Measurements from ENCODE around the gene EBF4.

The EBF4 gene

DNA sequence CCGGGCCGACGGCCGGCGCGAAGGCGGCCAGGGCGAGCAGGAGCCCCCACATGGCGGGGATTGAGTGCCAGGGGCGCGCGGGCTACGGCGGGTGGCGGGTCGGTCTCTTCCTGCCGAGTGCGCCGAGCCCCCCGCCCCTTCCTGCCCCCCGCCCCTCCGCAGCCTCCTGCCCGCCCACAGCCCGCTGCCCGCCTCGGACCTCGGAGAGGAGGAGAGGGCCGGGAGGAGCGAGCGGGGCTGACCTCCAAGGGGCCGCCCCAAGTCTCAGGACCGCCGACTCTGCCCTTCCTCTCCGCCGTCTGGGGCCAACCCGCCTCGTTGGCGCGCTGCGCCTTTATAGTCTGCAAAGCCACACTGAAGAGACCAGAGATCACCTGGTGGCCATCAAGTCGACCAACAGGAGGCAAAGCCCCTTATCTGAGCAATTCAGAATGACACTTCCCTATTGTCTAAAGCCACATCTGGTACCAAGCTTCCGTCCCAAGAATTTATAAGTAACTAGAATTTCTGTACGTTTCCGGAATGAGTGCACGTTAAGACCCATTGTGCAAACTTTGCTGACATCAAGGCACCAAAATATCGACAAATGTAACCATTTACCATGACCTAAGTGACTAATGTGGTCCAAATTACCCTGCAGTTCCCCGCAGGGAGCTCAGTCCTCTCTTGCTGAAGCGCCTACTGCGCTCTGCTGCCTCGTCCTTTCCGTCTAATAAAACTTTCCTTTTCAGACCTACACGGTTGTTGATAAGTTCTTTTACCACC, 108.1 kb downstream of the EBF4 start, which contains the start of gene CPXM1:
Gene CPXM1, minus strand, starts transcription at position 107 of the 765 bp plus-strand sequence. Its CDS starts 55 bp downstream, at position 52.
- H3K4me3 ChIP-seq (replicated peaks; ENCODE audit: low read depth, low read length) = peak within 1 kb of the TSS; percentile 42
- TF ChIP-seq, protein P1, sequence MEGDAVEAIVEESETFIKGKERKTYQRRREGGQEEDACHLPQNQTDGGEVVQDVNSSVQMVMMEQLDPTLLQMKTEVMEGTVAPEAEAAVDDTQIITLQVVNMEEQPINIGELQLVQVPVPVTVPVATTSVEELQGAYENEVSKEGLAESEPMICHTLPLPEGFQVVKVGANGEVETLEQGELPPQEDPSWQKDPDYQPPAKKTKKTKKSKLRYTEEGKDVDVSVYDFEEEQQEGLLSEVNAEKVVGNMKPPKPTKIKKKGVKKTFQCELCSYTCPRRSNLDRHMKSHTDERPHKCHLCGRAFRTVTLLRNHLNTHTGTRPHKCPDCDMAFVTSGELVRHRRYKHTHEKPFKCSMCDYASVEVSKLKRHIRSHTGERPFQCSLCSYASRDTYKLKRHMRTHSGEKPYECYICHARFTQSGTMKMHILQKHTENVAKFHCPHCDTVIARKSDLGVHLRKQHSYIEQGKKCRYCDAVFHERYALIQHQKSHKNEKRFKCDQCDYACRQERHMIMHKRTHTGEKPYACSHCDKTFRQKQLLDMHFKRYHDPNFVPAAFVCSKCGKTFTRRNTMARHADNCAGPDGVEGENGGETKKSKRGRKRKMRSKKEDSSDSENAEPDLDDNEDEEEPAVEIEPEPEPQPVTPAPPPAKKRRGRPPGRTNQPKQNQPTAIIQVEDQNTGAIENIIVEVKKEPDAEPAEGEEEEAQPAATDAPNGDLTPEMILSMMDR (IDR thresholded peaks at IDR 0.05; ENCODE audit: low read length, missing control alignments) = no peak
- no peak for DNase-seq (ENCODE audit: low read depth)

DNA sequence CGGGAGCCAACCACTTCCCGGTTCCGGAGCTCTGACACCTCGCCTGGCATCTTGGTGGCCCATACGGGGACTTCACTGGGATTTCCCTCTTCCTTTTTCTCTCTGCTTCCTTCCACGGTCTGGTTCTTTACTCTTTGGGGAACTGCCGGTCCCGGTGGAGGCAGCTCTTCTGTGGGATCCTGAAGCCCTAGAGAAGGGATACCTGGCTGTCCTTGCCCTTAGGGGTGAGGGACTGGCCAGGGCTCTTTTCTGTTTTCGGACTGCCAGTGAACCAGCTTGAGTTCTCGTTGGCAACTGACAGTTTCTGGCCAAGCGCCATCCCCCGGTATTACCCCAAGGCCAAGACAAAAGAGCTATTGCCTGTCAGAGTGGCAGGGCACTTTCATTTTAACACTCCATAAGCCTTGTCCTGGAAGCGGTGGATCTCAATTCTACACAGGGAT, 108.7 kb downstream of the EBF4 start:
- TF ChIP-seq, protein P1 (IDR thresholded peaks at IDR 0.05; ENCODE audit: low read length, missing control alignments) = no peak
- H3K4me3 ChIP-seq (replicated peaks; ENCODE audit: low read depth, low read length) = no peak overlapping the region
- no peak for DNase-seq (ENCODE audit: low read depth)

DNA sequence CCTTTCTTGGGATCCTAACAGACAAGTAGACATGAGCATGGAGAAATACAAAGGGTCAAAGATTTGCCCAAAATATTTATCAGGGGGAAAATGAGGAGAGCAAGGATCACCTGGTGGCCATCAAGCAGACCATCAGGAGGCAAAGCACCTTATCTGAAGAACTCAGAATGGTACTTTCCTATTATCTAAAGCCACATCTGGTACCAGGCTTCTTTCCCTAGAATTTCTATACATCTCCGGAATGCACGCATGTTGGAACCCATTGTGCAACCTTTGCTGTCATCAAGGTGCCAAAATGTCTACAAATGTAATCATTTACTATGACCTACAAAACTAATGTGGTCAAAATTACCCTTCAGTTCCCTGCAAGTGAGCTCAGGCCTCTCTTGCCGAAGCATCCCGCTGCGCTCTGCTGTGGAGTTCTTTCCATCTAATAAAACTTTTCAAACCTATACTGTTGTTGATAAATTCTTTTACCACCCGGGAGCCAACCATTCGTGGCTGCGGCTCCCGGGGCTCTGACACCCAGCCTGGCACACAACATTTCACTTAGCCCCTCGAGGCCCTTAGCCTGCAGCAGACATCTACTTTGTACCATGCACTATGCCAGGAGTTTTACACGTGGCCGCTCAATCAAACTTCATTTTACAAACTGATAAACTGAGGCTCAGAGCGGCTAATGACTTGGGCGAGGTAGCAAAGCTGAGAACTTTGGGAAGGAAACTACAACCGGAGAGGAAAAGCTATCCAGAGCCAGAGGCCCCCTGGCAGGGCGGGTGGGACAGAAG, 111.7 kb downstream of the EBF4 start:
- DNase-seq (ENCODE audit: low read depth) = no peak
- TF ChIP-seq, protein P1 (IDR thresholded peaks at IDR 0.05; ENCODE audit: low read length, missing control alignments) = no peak
- H3K4me3 ChIP-seq (replicated peaks; ENCODE audit: low read depth, low read length) = no peak overlapping the region

DNA sequence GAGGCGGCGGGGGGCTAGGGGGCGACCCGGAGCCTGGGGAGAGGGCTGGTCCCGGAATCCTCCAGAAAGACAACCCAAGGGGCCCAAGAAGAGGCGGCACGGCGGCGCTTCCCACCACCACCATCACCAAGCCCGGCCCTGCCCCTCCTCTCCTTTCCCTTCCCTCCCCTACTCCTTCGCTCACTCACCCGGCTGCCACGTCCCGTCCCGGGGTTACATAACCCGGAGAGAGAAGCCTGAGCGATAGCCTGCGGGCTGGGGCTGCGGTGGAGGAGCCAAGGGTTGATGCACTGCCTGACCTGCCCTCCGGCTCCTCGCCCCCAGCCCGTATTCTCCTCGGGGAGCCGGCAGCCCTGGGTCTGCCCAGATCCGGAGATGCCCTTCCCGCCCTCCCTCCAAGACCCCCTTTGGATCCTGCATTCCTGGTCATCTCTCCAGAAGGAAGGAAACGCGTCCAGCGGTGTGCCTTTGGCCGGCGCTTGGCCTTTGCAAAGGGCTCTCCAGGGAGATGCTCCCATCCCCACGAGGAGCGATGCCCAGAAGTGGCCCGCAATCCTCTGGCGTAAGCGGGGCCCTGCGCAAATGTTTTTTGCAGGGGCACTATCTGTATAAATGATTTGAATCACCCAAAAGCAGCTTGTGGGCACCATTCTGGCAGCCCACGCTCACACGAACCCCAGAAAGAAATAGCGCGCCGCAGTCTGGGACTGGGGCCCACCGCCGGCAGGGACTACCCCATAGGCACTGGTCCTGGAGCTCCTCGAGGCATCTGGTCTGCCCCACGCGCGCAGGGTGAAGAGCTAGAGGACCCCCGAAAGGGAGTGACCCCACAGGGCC, 112.5 kb downstream of the EBF4 start:
- no peak overlapping the region for H3K4me3 ChIP-seq (replicated peaks; ENCODE audit: low read depth, low read length)
- TF ChIP-seq, protein P1 (IDR thresholded peaks at IDR 0.05; ENCODE audit: low read length, missing control alignments) = no peak
- peak; percentile 15 for DNase-seq (ENCODE audit: low read depth)

DNA sequence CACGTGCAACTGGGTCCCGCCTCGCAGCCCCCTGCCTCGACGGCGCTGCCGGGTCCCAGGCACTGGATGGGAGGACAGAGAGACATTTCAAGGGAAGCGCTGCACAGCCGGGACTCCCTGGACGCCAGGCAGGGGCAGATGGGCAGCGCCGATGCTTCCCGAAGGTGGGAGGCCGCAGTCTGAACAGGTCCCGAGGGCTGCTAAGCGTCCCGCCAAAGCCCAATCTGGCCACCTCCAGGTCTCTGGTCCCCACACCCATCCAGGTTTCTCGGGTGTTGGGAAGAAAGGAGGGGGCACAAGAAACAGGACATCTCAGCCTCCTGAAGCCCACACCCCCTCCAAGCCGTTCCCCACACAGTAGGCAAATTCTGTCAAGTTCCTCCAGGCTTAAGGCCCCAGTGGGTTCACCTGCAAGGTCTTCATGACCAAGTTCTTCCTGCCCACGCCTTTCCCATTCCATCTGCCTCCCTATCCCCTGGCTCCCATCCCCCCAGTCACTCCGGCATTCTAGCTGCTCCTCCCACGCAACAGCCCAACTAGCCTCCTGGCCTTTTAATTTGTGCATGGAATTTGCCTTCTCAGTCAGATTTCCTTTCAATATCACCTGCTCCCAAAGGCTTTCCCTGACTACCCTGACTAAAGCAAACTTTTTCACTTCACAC, 113.2 kb downstream of the EBF4 start:
- DNase-seq (ENCODE audit: low read depth) = peak; percentile 11
- H3K4me3 ChIP-seq (replicated peaks; ENCODE audit: low read depth, low read length) = no peak overlapping the region
- TF ChIP-seq, protein P1 (IDR thresholded peaks at IDR 0.05; ENCODE audit: low read length, missing control alignments) = no peak

DNA sequence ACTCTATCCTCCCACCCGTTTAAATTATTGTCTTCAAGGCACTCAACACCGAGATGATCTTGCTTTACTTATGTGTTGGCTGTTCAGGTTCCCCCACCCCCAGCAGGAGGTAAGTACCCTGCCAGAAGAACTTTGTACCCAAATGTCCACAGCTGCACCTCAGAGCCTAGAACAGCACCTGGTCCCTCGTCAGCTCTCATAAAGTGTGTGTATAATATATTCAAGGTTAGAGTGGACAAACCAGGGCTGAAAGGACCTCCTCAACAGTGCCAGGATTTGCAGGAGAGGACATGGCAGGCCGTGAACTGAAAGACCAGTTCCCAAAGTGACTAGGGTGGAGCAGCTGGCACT, 113.7 kb downstream of the EBF4 start:
- no peak for DNase-seq (ENCODE audit: low read depth)
- no peak overlapping the region for H3K4me3 ChIP-seq (replicated peaks; ENCODE audit: low read depth, low read length)
- TF ChIP-seq, protein P1 (IDR thresholded peaks at IDR 0.05; ENCODE audit: low read length, missing control alignments) = no peak

All from fibroblast of pulmonary artery (primary cell).